Measurements from ENCODE around the gene SCRN1. TPM values are rescaled to one million over a fixed set of nuclear protein-coding genes. Genes with fewer than 3 reads are reported as not detected.

The SCRN1 gene
- polyA plus RNA-seq, 1 experiment: 81.4 TPM

- TF ChIP-seq CTCF (IDR thresholded peaks at IDR 0.05; ENCODE audit: insufficient read depth, low read depth, low read length): no peak
- Histone ChIP-seq H3K36me3 (ENCODE audit: control insufficient read depth, insufficient read depth, low read length) (no peaks in the 10 kb centered on the region), H3K27me3 (ENCODE audit: control insufficient read depth, insufficient read depth, low read length) (no peaks in the 10 kb centered on the region), H3K4me3 (ENCODE audit: low read depth, low read length) (no peak overlapping the region)
- CTCF ChIA-PET: interaction anchor here (0.8 to 1.3 kb wide), 3 partner anchors 15 to 414 kb away, joined by 3 to 8 read pairs (median 4); no protein-coding TSS in a partner anchor
- DNase-seq (ENCODE audit: low read depth): no peak
- POLR2A ChIA-PET: no interaction called here
Observed at GRCh38 chr7:29906200-29907022, 83.2 kb downstream of the SCRN1 start.

- TF ChIP-seq CTCF (IDR thresholded peaks at IDR 0.05; ENCODE audit: insufficient read depth, low read depth, low read length): no peak
- ChIA-PET CTCF (no interaction called here), POLR2A (no interaction called here)
- Histone ChIP-seq H3K27me3 (ENCODE audit: control insufficient read depth, insufficient read depth, low read length) (no peaks in the 10 kb centered on the region; the same call in 1 of the 2 replicates), H3K36me3 (ENCODE audit: control insufficient read depth, insufficient read depth, low read length) (no peaks in the 10 kb centered on the region), H3K4me3 (ENCODE audit: low read depth, low read length) (no peak overlapping the region)
- DNase-seq (ENCODE audit: low read depth): no peak
Observed at GRCh38 chr7:29900745-29901144, 88.9 kb downstream of the SCRN1 start.

GRCh38 chr7:29898301-29898700 lies 91.3 kb downstream of the SCRN1 start:
- Histone ChIP-seq H3K4me3 (ENCODE audit: low read depth, low read length) (no peak overlapping the region), H3K36me3 (ENCODE audit: control insufficient read depth, insufficient read depth, low read length) (no peaks in the 10 kb centered on the region), H3K27me3 (ENCODE audit: control insufficient read depth, insufficient read depth, low read length) (peaks cover under 1% of the 10 kb centered on the region)
- TF ChIP-seq CTCF (IDR thresholded peaks at IDR 0.05; ENCODE audit: insufficient read depth, low read depth, low read length): no peak
- DNase-seq (ENCODE audit: low read depth): no peak
- ChIA-PET POLR2A (no interaction called here), CTCF (no interaction called here)

GRCh38 chr7:29896685-29897411 lies 92.8 kb downstream of the SCRN1 start:
- TF ChIP-seq CTCF (IDR thresholded peaks at IDR 0.05; ENCODE audit: insufficient read depth, low read depth, low read length): no peak
- no peak for DNase-seq (ENCODE audit: low read depth)
- ChIA-PET CTCF (interaction anchor here (0.9 to 1.6 kb wide), 3 partner anchors 15 to 25 kb away, joined by 4 to 6 read pairs (median 5); no protein-coding TSS in a partner anchor), POLR2A (no interaction called here)
- no peaks in the 10 kb centered on the region for H3K36me3 ChIP-seq (ENCODE audit: control insufficient read depth, insufficient read depth, low read length)
- H3K27me3 ChIP-seq (ENCODE audit: control insufficient read depth, insufficient read depth, low read length): peaks cover 5% of the 10 kb centered on the region
- no peak overlapping the region for H3K4me3 ChIP-seq (ENCODE audit: low read depth, low read length)

- DNase-seq (ENCODE audit: low read depth): no peak
- POLR2A ChIA-PET: no interaction called here
- H3K36me3 ChIP-seq (ENCODE audit: control insufficient read depth, insufficient read depth, low read length): no peaks in the 10 kb centered on the region
- CTCF ChIA-PET: no interaction called here
- H3K27me3 ChIP-seq (ENCODE audit: control insufficient read depth, insufficient read depth, low read length): peaks cover 5% of the 10 kb centered on the region
- H3K4me3 ChIP-seq (ENCODE audit: low read depth, low read length): no peak overlapping the region
- TF ChIP-seq CTCF (IDR thresholded peaks at IDR 0.05; ENCODE audit: insufficient read depth, low read depth, low read length): no peak
Observed at GRCh38 chr7:29895559-29895958, 94.0 kb downstream of the SCRN1 start.
